GM19468 (cell line): ENCODE data around the gene APBB2.

Source experiments
- ATAC-seq: cut with Tn5 transposase; IDR thresholded peaks from one replicate; pipeline ENCODE4 v1.9.1; 2021; ENCODE audit warnings: mild to moderate bottlenecking, moderate library complexity, moderate number of reproducible peaks; ENCODE audit not compliant: unreplicated experiment; ENCODE audit errors: extremely low read depth

The APBB2 gene

DNA sequence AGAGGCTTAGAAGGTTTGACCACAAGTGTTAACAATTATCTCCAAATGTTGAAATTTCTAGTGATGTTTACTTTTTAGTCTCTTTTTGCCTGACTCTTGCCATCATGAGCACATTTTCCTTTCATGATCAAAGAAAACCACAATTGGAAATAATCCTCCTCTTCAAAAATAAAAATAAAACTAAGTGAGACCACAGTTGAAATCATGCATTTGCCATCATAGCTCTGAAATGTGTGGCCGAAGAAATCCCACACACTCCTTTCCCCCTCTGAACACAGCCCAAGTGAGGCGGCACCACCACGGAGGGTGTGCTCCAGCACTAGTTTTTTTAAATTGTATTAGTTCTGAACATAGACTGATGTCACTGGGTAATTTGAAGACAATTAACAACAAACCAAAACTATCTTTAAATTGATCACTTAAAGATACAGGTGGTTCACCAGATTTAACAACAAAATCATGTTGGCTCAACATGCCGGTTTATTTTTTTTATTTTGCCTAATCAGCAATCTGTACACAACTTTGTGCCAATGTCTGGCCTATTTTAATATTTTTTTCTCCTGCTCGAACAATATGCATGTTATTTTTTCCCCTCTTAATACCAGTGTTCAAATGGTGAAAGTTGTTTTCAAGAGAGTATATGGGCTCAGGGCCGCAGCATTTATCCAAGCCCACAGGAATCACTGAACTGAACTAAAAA lies 17.6 kb downstream of the APBB2 start:
- ATAC-seq = no peak

DNA sequence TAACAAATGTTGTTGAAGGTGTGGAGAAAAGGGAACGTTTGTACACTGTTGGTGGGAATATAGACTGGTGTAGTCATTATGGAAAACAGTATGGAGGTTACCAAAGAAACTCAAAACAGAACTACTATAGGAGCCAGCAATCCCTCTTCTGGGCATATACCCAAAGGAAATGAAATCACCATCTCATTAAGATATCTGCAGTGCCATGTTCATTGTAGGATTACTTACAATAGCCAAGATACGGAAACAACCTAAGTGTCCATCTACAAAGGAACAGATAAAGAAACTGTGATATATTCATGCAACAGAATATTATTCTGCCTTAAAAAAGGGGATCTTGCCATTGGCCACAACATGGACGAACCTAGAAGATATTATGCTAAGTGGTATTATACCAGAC lies 22.2 kb downstream of the APBB2 start:
- no peak for ATAC-seq

DNA sequence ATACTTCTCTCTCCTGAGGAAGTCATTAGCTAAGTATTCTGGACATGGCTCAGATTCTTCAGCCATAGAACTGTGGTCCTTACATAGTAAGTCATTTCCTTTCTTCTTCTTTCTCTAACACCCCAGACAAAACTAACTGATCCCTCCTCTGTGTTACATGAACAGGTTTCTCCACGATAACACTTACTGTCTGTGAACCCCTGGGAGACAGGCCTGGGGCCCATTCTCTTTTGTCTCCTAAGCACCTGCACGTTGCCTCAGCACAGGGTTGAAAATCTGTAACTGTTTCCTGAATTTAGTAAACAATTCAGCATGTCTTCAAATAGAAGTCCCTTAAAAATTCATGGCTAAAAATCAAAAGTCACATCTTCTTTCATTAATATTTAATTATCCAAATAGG lies 24.7 kb downstream of the APBB2 start:
- no peak for ATAC-seq

DNA sequence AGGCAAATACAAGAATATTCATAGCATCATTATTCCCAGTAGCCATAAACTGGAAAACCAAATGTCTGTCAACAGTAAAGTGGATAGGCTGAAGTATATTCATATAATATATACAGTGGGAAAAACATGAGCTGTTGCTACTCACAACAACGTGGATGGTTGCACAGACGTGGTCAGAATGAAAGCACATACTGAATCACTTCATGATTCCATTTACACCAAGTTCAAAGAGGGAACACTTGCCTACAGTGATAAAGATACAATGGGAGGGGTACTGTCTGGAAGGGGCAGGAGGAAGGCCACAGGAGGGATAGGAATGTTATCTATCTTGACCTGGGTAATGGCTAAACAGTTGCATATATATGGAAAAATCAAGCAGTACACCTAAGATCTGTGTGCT lies 25.3 kb downstream of the APBB2 start:
- no peak for ATAC-seq

DNA sequence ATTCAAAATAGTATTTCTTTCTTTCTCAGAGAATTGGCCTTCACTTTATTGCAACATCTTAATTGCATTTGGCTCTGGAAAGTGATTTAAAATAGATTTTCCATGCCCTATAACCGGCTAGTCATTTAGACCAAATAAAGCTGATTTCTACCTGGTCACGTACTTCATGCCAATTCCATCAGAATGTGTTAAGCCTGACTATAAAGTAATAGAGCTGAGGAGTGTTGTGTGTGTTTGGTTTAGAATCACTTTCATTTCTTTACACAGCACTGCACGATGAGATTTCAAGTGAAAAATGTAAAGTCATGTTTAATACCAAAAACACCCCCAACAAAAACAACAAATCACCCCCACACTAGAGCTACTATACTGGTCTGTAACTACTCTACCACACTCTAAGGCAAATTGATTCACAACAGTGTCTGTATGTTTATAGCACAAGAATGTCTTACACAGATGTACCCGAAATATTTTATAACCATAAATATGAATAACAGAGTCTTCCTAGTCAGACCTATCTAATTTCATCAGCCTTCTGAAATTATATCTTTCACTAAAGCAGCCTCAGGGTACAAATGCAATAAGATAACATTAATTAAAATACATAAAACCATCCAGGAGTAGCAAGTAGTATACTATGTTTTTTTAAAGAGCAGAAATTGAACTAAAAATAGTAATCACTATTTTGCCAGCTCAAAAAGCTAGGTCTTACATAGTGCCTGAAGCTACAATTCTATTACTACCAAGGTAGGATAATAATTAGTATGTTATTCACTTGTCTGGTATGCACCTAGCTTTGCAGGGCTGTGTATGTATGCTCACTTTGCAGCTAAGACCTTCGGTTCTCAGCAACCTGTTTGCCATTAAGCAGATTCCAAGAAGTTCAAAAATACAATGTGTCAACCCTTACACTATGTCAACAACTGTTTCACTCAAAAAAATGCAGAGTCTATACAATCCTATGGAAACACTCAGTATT lies 28.4 kb downstream of the APBB2 start:
- no peak for ATAC-seq

DNA sequence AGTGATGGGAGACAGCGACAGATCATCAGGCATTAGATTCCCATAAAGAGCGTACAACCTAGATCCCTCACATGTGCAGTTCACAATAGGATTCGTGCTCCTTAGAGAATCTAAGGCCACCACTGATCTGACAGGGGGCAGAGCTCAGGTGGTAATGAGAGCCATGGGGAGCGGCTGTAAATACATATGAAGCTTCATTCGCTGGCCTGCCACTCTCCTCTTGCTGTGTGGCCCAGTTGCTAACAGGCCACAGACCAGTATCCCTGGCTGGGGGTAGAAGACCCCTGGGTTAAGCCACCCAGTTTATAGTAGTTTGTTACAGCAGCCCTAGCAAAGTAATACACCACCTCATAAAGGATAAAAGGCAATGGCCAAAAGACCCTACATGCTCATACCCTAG lies 30.3 kb downstream of the APBB2 start:
- ATAC-seq = no peak

DNA sequence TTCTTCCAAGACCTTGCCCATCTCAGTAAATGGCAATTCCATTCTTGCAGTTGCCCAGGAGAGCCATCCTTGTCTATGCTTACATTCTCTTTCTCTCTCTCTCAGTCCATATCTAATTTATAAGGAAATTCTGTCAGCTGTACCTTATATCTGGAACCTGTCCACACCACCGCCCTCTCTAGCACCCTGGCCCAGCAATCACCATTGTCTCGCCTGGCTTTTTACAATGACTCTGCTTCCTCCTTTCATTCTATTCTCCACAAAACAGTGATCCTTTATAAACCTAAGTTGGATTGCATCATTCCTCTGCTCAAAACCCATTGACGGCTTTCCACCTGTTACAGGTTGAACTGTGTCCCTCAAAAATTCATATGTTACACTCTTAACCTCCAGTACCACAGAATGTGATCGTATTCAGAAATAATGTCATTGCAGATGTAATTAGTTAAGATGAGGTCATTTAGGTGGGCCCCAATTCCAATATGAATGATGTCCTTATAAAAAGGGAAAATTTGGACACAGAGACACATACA lies 31.3 kb downstream of the APBB2 start:
- ATAC-seq = no peak

DNA sequence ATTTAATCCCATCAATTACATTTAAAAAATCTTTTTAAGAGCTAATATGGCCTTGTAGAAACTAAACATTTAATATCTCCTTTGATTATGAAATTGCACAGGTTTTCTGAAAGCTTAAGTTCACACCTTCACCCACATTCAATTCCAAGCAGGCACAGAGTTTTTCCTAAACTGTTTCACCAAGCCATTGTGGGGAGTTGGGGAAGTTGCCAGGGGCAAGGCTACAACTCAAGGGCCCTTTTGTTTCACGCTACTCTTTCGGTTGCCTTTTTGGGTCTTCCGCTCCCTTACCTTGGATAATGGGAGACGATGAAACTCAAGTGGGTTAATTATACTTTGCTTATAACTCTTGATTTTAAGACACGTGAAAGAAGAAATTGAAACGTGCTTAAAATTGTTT lies 33.3 kb downstream of the APBB2 start:
- ATAC-seq = no peak

DNA sequence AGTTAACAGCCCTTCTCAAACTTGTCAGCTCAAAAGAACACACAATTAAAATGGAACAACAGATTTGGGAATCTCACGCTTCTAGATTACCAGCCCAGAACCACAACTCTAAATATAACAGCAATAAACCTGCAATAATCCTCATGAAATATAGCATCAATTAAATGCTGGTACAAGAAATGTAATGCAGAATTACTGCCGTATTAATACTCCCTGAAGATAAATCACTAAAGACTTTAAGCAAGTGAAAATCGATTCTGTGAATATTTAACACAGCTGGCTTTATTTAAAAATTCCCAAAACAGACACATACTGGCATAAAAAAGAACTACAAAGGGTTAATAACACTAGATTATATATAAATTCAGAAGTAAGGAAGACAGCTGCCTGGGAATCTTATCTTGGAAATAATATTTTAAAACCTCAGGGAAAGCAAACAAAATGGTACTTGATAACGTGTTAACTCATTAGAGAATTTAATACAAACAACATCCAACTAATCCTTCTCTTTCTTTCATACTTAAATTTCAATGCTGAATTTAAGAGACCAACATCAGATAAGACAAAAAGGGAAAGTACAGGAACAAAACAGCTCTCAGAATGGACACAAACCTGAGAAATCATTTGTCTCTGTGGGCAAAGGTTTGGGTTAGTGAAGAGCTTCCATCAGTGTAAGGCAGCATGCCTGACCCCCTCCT lies 34.7 kb downstream of the APBB2 start:
- no peak for ATAC-seq

DNA sequence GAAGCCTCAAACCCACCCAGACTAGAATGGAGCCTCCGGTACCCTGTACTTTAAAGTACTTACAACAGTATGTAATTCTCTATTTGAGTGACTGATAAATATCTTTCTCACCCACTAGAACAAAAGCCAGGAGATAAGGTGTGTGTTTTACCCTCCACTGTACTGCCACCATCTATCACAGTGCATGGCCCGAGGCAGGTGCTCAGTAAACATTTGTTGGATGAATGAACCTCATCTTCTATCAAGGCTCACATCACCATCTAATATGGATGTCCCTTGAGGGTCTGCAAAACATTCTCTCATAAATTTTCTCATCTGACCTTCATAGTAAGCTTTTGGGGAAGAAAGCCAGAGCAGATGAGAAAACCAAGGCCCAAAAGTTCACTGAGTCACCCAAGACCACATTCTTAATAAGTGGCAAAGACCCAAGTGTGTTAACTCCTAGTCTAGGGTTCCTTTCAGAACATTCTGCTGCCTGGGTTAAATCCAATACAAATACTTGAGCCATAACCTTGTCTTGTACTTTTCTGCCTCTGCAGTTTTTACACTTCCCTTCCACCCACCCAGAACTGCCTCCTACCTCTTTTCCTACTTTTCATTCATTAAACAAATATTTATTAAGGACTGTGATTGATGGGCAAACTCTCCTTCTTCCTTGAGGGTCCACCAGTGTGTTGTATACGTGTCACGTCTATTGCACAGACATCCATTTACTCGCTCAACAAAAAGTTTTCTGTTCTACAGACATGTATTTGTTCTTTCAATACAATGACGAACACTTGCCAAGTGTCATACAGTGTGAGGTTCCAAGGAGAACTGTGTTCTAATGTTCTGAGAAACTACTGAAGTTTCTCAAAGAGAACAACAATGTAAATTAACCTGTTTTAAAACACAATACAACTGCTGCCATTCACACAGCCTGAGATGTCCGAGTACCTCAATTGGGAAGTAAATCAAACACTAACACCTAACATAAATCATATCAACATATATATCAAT lies 35.7 kb downstream of the APBB2 start:
- ATAC-seq = no peak

DNA sequence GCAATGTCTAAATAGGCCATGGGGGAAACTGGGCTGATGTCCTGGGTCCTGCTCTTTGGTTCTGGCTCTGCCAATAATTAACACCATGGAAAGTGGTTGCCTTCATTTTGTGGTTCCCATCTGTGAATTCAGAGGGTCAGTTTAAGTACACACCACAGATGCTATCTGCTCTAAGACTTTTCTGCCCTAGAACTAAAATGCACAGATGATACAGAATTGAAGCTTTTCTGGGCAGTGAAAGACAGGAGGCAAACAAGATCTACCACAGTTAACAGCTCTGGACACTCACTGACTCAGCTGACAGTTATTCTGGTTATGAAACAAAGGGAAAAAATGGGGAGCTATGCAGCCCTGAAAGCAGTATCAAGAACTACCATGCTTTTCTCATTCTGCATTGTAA lies 37.3 kb downstream of the APBB2 start:
- no peak for ATAC-seq

DNA sequence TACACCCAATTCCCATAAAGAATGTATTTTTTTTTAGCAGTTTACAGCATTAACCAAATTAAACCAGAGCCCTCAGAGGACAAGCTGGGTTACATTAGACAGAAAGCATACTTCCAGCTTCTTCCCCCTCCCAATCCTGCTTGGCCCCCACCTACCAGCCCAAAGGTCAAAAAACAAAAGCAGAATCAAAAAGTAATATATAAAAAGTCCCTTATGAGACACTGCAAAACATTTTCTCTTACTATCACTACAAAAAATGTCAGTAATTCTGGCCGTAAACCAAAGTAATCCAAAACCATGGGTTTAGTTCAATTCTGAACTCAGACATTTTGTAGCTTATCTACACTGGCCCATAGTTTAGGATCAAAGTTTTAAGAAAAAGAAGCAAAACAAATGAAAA lies 38.0 kb downstream of the APBB2 start:
- no peak for ATAC-seq

DNA sequence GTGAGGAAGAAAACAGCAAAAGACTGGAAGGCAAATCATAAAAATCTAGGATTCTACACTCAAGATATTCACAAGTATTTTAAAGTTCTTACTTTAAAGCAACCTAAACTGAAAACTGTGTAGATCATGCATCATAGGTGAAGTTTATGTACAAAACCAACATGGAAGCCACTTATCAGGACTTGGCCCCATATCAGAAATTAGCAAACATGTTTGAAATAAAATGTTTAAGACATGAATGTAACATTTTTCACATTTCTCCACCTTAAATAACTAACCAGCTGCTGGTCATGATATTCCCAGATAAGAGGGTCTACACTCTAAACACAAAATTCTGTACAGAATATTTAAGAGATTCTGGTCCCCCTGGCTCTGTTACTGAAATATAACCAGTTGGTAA lies 38.5 kb downstream of the APBB2 start:
- ATAC-seq = no peak

DNA sequence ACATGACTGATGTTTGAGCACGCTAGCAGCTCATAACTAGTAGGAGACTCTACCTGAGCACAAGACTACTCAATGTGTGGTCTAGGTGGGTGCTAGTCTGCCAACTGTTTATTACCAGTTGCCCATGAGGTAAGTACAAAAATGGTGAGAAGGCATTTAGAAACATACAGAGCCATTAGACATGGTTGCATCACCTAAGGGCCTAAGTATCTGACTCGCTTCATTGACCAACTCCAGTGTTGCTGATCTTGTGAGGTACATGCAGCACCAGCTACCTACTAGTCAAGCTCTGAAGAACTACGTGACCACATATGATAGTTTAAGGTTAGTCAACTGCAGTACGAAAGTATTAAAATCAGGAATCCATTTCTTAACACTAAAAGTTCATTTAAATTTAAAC lies 39.9 kb downstream of the APBB2 start:
- ATAC-seq = no peak

DNA sequence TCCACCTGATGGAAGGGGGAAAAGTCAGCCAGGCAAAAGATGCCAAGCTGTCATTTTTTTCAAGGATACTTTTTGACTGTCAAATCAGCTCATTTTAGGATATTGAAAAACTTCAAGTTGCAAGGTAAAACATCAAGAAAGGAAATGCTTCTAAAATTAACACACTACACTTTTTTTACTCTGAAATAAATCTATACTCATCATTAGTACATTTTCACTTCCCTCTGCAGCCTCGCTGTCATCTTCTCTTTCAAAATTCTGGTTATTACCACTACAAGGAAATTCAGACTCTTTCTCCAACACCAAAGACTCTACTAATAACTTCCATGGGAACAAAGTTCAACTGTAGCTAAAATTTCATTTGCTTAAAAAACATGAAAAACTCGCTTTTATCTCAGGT lies 41.6 kb downstream of the APBB2 start:
- ATAC-seq = no peak

DNA sequence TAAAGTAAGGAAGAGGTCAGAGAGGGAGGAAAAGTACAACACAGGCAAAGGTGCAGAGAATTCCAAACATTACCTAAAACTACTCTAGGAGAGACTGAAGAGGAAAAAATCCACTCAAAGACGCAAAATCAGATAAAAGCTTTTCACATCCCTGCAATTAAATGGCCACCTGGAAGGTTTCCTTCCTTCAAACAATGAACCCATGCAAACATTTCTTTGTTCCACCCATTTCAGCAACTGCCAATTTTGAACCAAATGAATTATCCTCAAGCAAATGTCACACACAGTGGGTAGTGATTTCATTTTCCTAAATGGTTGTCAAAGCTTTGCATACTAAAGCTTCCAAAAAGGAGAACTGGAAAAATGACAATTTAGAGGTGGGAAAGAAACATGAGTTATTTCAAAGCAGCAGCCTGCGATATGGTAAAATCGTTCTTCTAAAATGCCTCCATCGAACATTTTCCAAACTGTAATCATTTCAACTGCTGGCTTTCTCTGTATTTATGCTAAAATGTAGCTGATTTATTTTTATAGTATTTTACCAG lies 45.0 kb downstream of the APBB2 start:
- no peak for ATAC-seq

DNA sequence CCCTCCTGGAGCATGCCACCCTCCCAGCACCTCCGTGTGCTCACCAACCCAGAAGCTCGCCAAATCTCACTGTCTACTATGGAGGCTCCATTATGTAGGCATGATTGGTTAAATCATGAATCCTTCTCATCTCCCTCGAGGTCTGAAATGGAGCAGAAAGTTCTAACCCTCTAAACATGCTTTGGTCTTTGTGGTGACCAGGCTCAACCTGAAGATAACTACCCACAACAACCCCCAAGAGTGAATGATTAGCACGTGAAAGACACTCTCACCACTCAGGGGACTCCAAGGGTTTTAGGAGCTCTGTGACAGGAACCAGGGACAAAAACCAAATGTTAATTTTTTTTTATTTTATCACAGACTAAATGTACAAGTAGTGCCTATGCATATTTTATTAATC lies 47.2 kb downstream of the APBB2 start:
- ATAC-seq = no peak

DNA sequence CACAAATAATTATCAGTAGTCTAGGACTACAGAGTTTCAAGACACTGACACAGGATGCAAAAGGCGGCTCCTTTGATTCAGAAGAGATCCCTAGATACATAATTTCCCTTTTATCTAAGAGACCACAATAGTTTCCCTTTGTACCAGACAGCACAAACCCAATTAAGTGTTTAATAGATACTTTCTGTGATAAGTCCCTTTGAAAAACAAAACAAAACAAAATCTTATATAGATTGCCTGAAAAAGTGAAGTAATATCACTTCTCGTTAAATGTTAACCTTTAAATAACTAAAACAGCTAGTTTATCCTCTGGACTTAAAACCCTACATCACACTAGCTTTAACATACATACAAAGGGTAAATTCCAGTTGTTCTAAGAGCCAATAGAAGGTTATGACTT lies 49.9 kb downstream of the APBB2 start:
- ATAC-seq = no peak

DNA sequence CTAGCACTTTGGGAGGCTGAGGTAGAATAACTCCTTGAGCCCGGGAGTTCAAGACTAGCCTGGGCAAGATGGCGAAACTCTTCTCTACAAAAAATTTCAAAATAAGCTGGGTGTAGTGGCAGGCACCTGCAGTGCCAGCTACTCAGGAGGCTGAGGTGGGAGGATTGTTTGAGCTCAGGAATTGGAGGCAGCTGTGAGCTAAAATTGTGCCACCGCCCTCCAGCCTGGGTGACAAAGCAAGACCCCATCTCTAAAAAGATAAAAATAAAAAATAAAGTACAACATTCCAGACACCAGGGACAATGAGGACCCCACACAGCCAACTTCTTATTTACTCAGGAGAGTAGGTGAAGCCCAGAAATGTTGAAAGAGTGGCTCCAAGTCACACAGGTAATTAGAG lies 53.0 kb downstream of the APBB2 start:
- ATAC-seq = no peak
